OCI-LY1 (cell line): ENCODE measurements around the gene PSD.

ENCODE experiments used
- CTCF ChIP-seq: fragments of 200-600 bp; sonication (generic), shearing (Covaris generic); IDR thresholded peaks from 2 replicates; pipeline ENCODE4 v1.5.1; 2017; ENCODE audit warnings: mild to moderate bottlenecking, antibody characterized with exemption, low read length, moderate library complexity, mixed read lengths
- EZH2 ChIP-seq: fragments of 200-600 bp; sonication (generic), shearing (Covaris generic); IDR thresholded peaks from 2 replicates; pipeline ENCODE4 v1.8.0; 2017; ENCODE audit warnings: borderline replicate concordance, mixed run types, mild to moderate bottlenecking, antibody characterized with exemption, low read length, moderate library complexity, mixed read lengths

- TF ChIP-seq EZH2 (no peak), CTCF (no peak)
Measured at GRCh38 chr10:102403115-102403514, 15.5 kb downstream of the PSD start.
